GM23338 (cell line): ENCODE results near the gene CD40. TPM values are rescaled to one million over a fixed set of nuclear protein-coding genes. Genes with fewer than 3 reads are reported as not detected.

Experiments
- ATAC-seq: fragments of 200-7000 bp; cut with Tn5 transposase; 3 replicates; pipeline ENCODE4 v1.9.1; 2020
- DNase-seq: peaks from one replicate; pipeline ENCODE4 v3.0.0-alpha.2; 2015; ENCODE audit warnings: low spot score
- H2AFZ ChIP-seq: fragments of 200-600 bp; sonication (generic); 2 replicates; pipeline ENCODE4 v1.8.0; 2016; ENCODE audit warnings: antibody characterized with exemption, mild to moderate bottlenecking, moderate library complexity
- H3F3A ChIP-seq: fragments of 200-600 bp; sonication (generic); replicated peaks from 2 replicates; pipeline ENCODE4 v1.8.0; 2017; ENCODE audit warnings: antibody characterized with exemption, mixed run types, low read depth
- H3K27ac ChIP-seq: fragments of 200-600 bp; sonication (generic); 2 replicates; pipeline ENCODE4 v1.6.1; 2016; ENCODE audit warnings: low read depth
- H3K27me3 ChIP-seq: fragments of 200-600 bp; sonication (generic); 2 replicates; pipeline ENCODE4 v1.8.0; 2016; ENCODE audit warnings: mild to moderate bottlenecking, mixed run types, moderate library complexity; ENCODE audit not compliant: insufficient read depth
- H3K36me3 ChIP-seq: fragments of 200-600 bp; sonication (generic); 2 replicates; pipeline ENCODE4 v1.8.0; 2016; ENCODE audit warnings: mild to moderate bottlenecking; ENCODE audit not compliant: insufficient read depth
- H3K4me1 ChIP-seq: fragments of 200-600 bp; sonication (generic); 2 replicates; pipeline ENCODE4 v1.8.0; 2016; ENCODE audit warnings: mild to moderate bottlenecking, moderate library complexity; ENCODE audit not compliant: insufficient read depth
- H3K4me2 ChIP-seq: fragments of 200-600 bp; sonication (generic); 2 replicates; pipeline ENCODE4 v1.7.1; 2017; ENCODE audit warnings: mixed run types
- H3K4me3 ChIP-seq: fragments of 200-600 bp; sonication (generic); 2 replicates; pipeline ENCODE4 v1.6.1; 2016; ENCODE audit warnings: mixed run types
- H3K79me2 ChIP-seq: fragments of 200-600 bp; sonication (generic); replicated peaks from 2 replicates; pipeline ENCODE4 v1.8.0; 2017; ENCODE audit warnings: mild to moderate bottlenecking; ENCODE audit not compliant: insufficient read depth
- H3K9me2 ChIP-seq: fragments of 200-600 bp; sonication (generic); 2 replicates; pipeline ENCODE4 v1.8.0; 2017; ENCODE audit not compliant: insufficient read depth
- H4K20me1 ChIP-seq: fragments of 200-600 bp; sonication (generic); replicated peaks from 2 replicates; pipeline ENCODE4 v1.8.0; 2017; ENCODE audit warnings: mild to moderate bottlenecking; ENCODE audit not compliant: insufficient read depth
- H3K27ac Mint-ChIP-seq: 2 replicates; pipeline ENCODE4 v1.8.0; 2020; ENCODE audit warnings: inconsistent platforms, mild to moderate bottlenecking, moderate library complexity, mixed read lengths
- H3K27me3 Mint-ChIP-seq: 3 replicates; pipeline ENCODE4 v1.8.0; 2022; ENCODE audit warnings: low read depth, mild to moderate bottlenecking, moderate library complexity, mixed read lengths, inconsistent platforms; ENCODE audit not compliant: insufficient read depth, poor library complexity
- H3K36me3 Mint-ChIP-seq: 3 replicates; pipeline ENCODE4 v1.8.0; 2021; ENCODE audit warnings: low read depth, mild to moderate bottlenecking, inconsistent platforms, moderate library complexity, mixed read lengths
- H3K4me1 Mint-ChIP-seq: 3 replicates; pipeline ENCODE4 v1.8.0; 2020; ENCODE audit warnings: mild to moderate bottlenecking, inconsistent platforms, mixed read lengths
- H3K4me3 Mint-ChIP-seq: 3 replicates; pipeline ENCODE4 v1.8.0; 2021; ENCODE audit warnings: moderate library complexity, mild to moderate bottlenecking, inconsistent platforms, mixed read lengths
- H3K9me3 Mint-ChIP-seq: 3 replicates; pipeline ENCODE4 v1.8.0; 2020; ENCODE audit warnings: moderate library complexity, mild to moderate bottlenecking, inconsistent platforms, mixed read lengths
- CREB1 ChIP-seq: fragments of 250-450 bp; sonication (Bioruptor Pico); IDR thresholded peaks from 2 replicates; pipeline ENCODE4 v1.5.0; 2020; ENCODE audit warnings: low read depth, mild to moderate bottlenecking, moderate library complexity
- CTCF ChIP-seq, 2 experiments: fragments of 200-600 bp in 1 of 2; sonication (generic) in 1 of 2; conservative IDR thresholded peaks; 2 replicates each; pipeline versions ENCODE4 v1.5.1 to v1.6.1; 2016 to 2017; ENCODE audit warnings: antibody characterized with exemption in 2 of 2, low read depth in 2 of 2, mild to moderate bottlenecking in 2 of 2, moderate library complexity in 1 of 2
- ETS1 ChIP-seq: IDR thresholded peaks from 2 replicates; pipeline ENCODE4 v1.6.1; 2016; ENCODE audit warnings: antibody characterized with exemption
- EZH2 ChIP-seq: fragments of 200-600 bp; sonication (generic); IDR thresholded peaks from one replicate; pipeline ENCODE4 v1.8.0; 2017; ENCODE audit warnings: antibody characterized with exemption, mild to moderate bottlenecking, low read depth; ENCODE audit not compliant: unreplicated experiment
- EZH2phosphoT487 ChIP-seq: fragments of 200-600 bp; sonication (generic); IDR thresholded peaks from one replicate; pipeline ENCODE4 v1.8.1; 2018; ENCODE audit warnings: antibody characterized with exemption; ENCODE audit not compliant: unreplicated experiment
- JUNB ChIP-seq: IDR thresholded peaks from one replicate; pipeline ENCODE4 v1.6.1; 2016; ENCODE audit warnings: antibody characterized with exemption; ENCODE audit not compliant: unreplicated experiment
- NANOG ChIP-seq: IDR thresholded peaks from 2 replicates; pipeline ENCODE4 v1.6.1; 2016; ENCODE audit warnings: antibody characterized with exemption, borderline replicate concordance
- POLR2AphosphoS5 ChIP-seq: IDR thresholded peaks from 2 replicates; pipeline ENCODE4 v1.6.1; 2016; ENCODE audit warnings: antibody characterized with exemption, low read depth
- REST ChIP-seq: IDR thresholded peaks from one replicate; pipeline ENCODE4 v1.6.1; 2018; ENCODE audit warnings: antibody characterized with exemption; ENCODE audit not compliant: unreplicated experiment
- STAT1 ChIP-seq: IDR thresholded peaks from one replicate; pipeline ENCODE4 v1.6.1; 2016; ENCODE audit warnings: antibody characterized with exemption; ENCODE audit not compliant: unreplicated experiment
- ZNF114 ChIP-seq: fragments of 250-450 bp; sonication (Bioruptor Pico); IDR thresholded peaks from 2 replicates; pipeline ENCODE4 v1.5.0; 2020; ENCODE audit warnings: mild to moderate bottlenecking, moderate library complexity
- ZNF331 ChIP-seq: fragments of 250-450 bp; sonication (Bioruptor Pico); IDR thresholded peaks from 2 replicates; pipeline ENCODE4 v1.5.0; 2020; ENCODE audit warnings: low read depth, mild to moderate bottlenecking, moderate library complexity
- polyA plus RNA-seq: library from polyadenylated mRNA; unstranded; fragments of >200 nt; fragmentation: Nextera tagmentation; extraction: Ambion mirVana; gene quantifications from 2 replicates; pipeline ENCODE4 v1.2.1, GENCODE V29; 2016
- total RNA-seq: library from RNA; depleted of rRNA; stranded (reverse); fragments of >200 nt; shearing (Covaris generic); gene quantifications from 2 replicates; pipeline ENCODE4 v1.2.3, GENCODE V29; 2014

The CD40 gene
- total and polyA plus RNA-seq, 2 experiments from 2014 or later = 15.4 to 18.9 TPM

GRCh38 chr20:46144432-46145025 is 26.4 kb downstream of the CD40 start:
- no peak overlapping the region for H3K27ac Mint-ChIP-seq
- Histone ChIP-seq H3K27ac (no peak overlapping the region), H3K27me3 (no peaks in the 10 kb centered on the region), H3F3A (no peaks in the 10 kb centered on the region), H3K4me2 (no peak overlapping the region), H4K20me1 (no peaks in the 10 kb centered on the region), H2AFZ (no peak overlapping the region), H3K4me1 (peaks cover 4% of the 10 kb centered on the region; the same call in 1 of the 2 replicates), H3K79me2 (no peaks in the 10 kb centered on the region), H3K9me2 (no peaks in the 10 kb centered on the region), H3K4me3 (no peak overlapping the region), H3K36me3 (no peaks in the 10 kb centered on the region)
- peaks cover 16% of the 10 kb centered on the region for H3K4me1 Mint-ChIP-seq
- TF ChIP-seq EZH2phosphoT487 = no peak
- H3K27me3 Mint-ChIP-seq = no peaks in the 10 kb centered on the region
- no peak for ATAC-seq
- no peak overlapping the region for H3K4me3 Mint-ChIP-seq
- no peaks in the 10 kb centered on the region for H3K9me3 Mint-ChIP-seq
- no peaks in the 10 kb centered on the region for H3K36me3 Mint-ChIP-seq
- DNase-seq = no peak

- Mint-ChIP-seq H3K4me1 (peaks cover 8% of the 10 kb centered on the region), H3K27me3 (no peaks in the 10 kb centered on the region), H3K36me3 (no peaks in the 10 kb centered on the region), H3K4me3 (no peak overlapping the region), H3K27ac (no peak overlapping the region), H3K9me3 (no peaks in the 10 kb centered on the region)
- H3K27ac ChIP-seq = no peak overlapping the region
- DNase-seq (peak; percentile 28), ATAC-seq (peak; percentile 87)
- H3K79me2 ChIP-seq = no peaks in the 10 kb centered on the region
- no peaks in the 10 kb centered on the region for H4K20me1 ChIP-seq
- H3K9me2 ChIP-seq = no peaks in the 10 kb centered on the region
- H3K4me2 ChIP-seq = no peak overlapping the region
- H3K4me1 ChIP-seq = no peaks in the 10 kb centered on the region; the same call in 1 of the 2 replicates
- no peaks in the 10 kb centered on the region for H3F3A ChIP-seq
- H3K36me3 ChIP-seq = no peaks in the 10 kb centered on the region
- H3K4me3 ChIP-seq = no peak overlapping the region
- peak overlapping the region; percentile 63; the same call in 1 of the 2 replicates for H2AFZ ChIP-seq
- no peaks in the 10 kb centered on the region for H3K27me3 ChIP-seq
- no peak for TF ChIP-seq JUNB
- TF ChIP-seq EZH2 = no peak
- TF ChIP-seq CREB1 (CRISPR knock-in tag) = no peak
- TF ChIP-seq CTCF (conservative IDR thresholded peaks at IDR 0.05; ENCODE audit: low read depth in 2 of 2) = no peak
- no peak for TF ChIP-seq NANOG
- no peak for TF ChIP-seq EZH2phosphoT487
- TF ChIP-seq STAT1 = no peak
- TF ChIP-seq ZNF331 (CRISPR knock-in tag) = no peak
- no peak for TF ChIP-seq REST
- no peak for TF ChIP-seq ZNF114 (CRISPR knock-in tag)
- no peak for TF ChIP-seq POLR2AphosphoS5
- no peak for TF ChIP-seq ETS1
Observed at GRCh38 chr20:46145713-46146112, 27.6 kb downstream of the CD40 start.
